Nephron (organoid): ENCODE results near the gene WWOX.

Experiments used
- H3K27ac Mint-ChIP-seq, 3 experiments: 2 replicates each; pipeline ENCODE4 v1.8.0; 2020; ENCODE audit warnings: mixed read lengths in 3 of 3, mild to moderate bottlenecking in 2 of 3, moderate library complexity in 1 of 3
- H3K27me3 Mint-ChIP-seq: 2 replicates; pipeline ENCODE4 v1.8.0; 2021; ENCODE audit warnings: low read depth, mild to moderate bottlenecking, moderate library complexity, mixed read lengths
- H3K36me3 Mint-ChIP-seq: 2 replicates; pipeline ENCODE4 v1.8.0; 2020; ENCODE audit warnings: low read depth, mixed read lengths
- H3K4me1 Mint-ChIP-seq: 2 replicates; pipeline ENCODE4 v1.8.0; 2020; ENCODE audit warnings: mixed read lengths
- H3K4me3 Mint-ChIP-seq, 3 experiments: 2 replicates each; pipeline ENCODE4 v1.8.0; 2020; ENCODE audit warnings: mild to moderate bottlenecking in 3 of 3, mixed read lengths in 3 of 3, moderate library complexity in 2 of 3
- H3K9me3 Mint-ChIP-seq: 2 replicates; pipeline ENCODE4 v1.8.0; 2020; ENCODE audit warnings: mixed read lengths
- TF ChIP-seq, protein P1 (sequence below), 3 experiments: fragments of 200-600 bp; sonication (generic); IDR thresholded peaks; one replicate each; pipeline ENCODE4 v1.5.0; 2021; ENCODE audit warnings: antibody characterized with exemption in 3 of 3; ENCODE audit not compliant: unreplicated experiment in 3 of 3

Gene WWOX

DNA sequence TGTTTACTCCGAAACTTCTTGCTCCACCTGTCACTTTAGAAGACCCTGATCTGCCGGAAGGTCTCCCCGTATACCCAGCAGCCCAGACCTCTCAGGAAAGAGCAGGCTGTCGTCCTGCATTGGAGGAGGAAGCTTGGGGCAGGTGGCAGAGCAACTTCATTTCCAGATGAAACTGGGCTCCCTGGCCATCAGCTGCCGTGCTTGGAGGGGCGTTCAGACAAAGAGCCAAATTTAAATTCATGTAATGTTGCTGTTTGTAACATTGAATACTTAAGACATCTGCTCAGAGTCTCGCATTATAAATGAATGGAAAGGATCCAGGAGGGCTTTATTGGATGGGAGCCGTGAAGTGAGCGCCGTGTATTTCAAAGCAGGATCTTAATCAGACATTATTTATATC is 872.6 kb downstream of the WWOX start:
- H3K9me3 Mint-ChIP-seq = no peaks in the 10 kb centered on the region
- H3K27me3 Mint-ChIP-seq = peaks cover 7% of the 10 kb centered on the region
- H3K4me3 Mint-ChIP-seq = peak overlapping the region; percentile 12 to 20 (median 19)
- no peaks in the 10 kb centered on the region for H3K36me3 Mint-ChIP-seq
- H3K27ac Mint-ChIP-seq = peak overlapping the region in 1 of 3 experiments; percentile 15
- TF ChIP-seq, protein P1, sequence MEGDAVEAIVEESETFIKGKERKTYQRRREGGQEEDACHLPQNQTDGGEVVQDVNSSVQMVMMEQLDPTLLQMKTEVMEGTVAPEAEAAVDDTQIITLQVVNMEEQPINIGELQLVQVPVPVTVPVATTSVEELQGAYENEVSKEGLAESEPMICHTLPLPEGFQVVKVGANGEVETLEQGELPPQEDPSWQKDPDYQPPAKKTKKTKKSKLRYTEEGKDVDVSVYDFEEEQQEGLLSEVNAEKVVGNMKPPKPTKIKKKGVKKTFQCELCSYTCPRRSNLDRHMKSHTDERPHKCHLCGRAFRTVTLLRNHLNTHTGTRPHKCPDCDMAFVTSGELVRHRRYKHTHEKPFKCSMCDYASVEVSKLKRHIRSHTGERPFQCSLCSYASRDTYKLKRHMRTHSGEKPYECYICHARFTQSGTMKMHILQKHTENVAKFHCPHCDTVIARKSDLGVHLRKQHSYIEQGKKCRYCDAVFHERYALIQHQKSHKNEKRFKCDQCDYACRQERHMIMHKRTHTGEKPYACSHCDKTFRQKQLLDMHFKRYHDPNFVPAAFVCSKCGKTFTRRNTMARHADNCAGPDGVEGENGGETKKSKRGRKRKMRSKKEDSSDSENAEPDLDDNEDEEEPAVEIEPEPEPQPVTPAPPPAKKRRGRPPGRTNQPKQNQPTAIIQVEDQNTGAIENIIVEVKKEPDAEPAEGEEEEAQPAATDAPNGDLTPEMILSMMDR (IDR thresholded peaks at IDR 0.05; ENCODE audit: unreplicated experiment in 3 of 3) = no peak
- H3K4me1 Mint-ChIP-seq = peaks cover 32% of the 10 kb centered on the region

DNA sequence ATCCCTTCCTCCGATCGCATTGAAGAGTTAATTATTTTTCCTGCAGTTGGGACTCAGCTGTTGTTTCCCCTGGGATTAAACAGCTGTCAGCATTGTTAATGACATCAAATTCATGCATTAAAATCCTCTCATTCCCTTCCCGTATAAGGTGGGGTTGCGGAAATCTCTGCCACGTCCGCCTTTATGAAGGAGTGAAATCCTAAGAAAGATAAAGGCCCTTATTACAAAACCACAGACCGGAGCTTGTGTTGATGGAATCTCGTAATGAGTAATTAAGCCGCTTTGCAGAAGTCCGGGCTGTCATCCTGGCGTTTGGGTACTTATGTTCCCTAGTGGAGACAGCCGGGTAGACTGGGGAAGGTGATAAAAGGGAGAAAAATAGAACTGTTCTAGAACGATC is 873.5 kb downstream of the WWOX start:
- Mint-ChIP-seq H3K36me3 (no peaks in the 10 kb centered on the region), H3K27me3 (peaks cover 12% of the 10 kb centered on the region), H3K9me3 (no peaks in the 10 kb centered on the region), H3K4me3 (peak overlapping the region; percentile 2 to 67 (median 41)), H3K27ac (peak overlapping the region; percentile 37 to 46 (median 39)), H3K4me1 (peaks cover 35% of the 10 kb centered on the region)
- TF ChIP-seq, protein P1 (IDR thresholded peaks at IDR 0.05; ENCODE audit: unreplicated experiment in 3 of 3) = no peak

- TF ChIP-seq, protein P1 (IDR thresholded peaks at IDR 0.05; ENCODE audit: unreplicated experiment in 3 of 3) = no peak
- Mint-ChIP-seq H3K27me3 (peaks cover 22% of the 10 kb centered on the region), H3K4me1 (peaks cover 35% of the 10 kb centered on the region), H3K9me3 (peaks cover 3% of the 10 kb centered on the region), H3K27ac (no peak overlapping the region), H3K4me3 (no peak overlapping the region), H3K36me3 (no peaks in the 10 kb centered on the region)
Observed at GRCh38 chr16:78976212-78976611, 876.8 kb downstream of the WWOX start.

- no peak overlapping the region for H3K4me3 Mint-ChIP-seq
- H3K36me3 Mint-ChIP-seq = no peaks in the 10 kb centered on the region
- peaks cover 23% of the 10 kb centered on the region for H3K4me1 Mint-ChIP-seq
- peaks cover 3% of the 10 kb centered on the region for H3K9me3 Mint-ChIP-seq
- H3K27me3 Mint-ChIP-seq = peaks cover 21% of the 10 kb centered on the region
- no peak overlapping the region for H3K27ac Mint-ChIP-seq
- TF ChIP-seq, protein P1 (IDR thresholded peaks at IDR 0.05; ENCODE audit: unreplicated experiment in 3 of 3) = no peak
Observed at GRCh38 chr16:78980825-78981224, 881.4 kb downstream of the WWOX start.

- TF ChIP-seq, protein P1 (IDR thresholded peaks at IDR 0.05; ENCODE audit: unreplicated experiment in 3 of 3) = no peak
- Mint-ChIP-seq H3K27ac (no peak overlapping the region), H3K4me1 (peaks cover 18% of the 10 kb centered on the region), H3K36me3 (no peaks in the 10 kb centered on the region), H3K4me3 (no peak overlapping the region), H3K27me3 (peaks cover 19% of the 10 kb centered on the region), H3K9me3 (peaks cover 3% of the 10 kb centered on the region)
Observed at GRCh38 chr16:78982096-78982744, 882.8 kb downstream of the WWOX start.

GRCh38 chr16:78984324-78984723 is 884.9 kb downstream of the WWOX start:
- H3K4me3 Mint-ChIP-seq = no peak overlapping the region
- H3K4me1 Mint-ChIP-seq = peaks cover 18% of the 10 kb centered on the region
- H3K9me3 Mint-ChIP-seq = no peaks in the 10 kb centered on the region
- peak overlapping the region in 1 of 3 experiments; percentile 4 for H3K27ac Mint-ChIP-seq
- no peaks in the 10 kb centered on the region for H3K36me3 Mint-ChIP-seq
- H3K27me3 Mint-ChIP-seq = peaks cover 11% of the 10 kb centered on the region
- TF ChIP-seq, protein P1 (IDR thresholded peaks at IDR 0.05; ENCODE audit: unreplicated experiment in 3 of 3) = no peak
